Karpas-422 (cell line): ENCODE results near the gene DCAF7. TPM values are rescaled to one million over a fixed set of nuclear protein-coding genes. Genes with fewer than 3 reads are reported as not detected.

Experiments used
- DNase-seq: peaks from one replicate; pipeline ENCODE4 v3.0.0-alpha.2; 2015
- H2AFZ ChIP-seq: fragments of 200-600 bp; sonication (generic); 2 replicates; pipeline ENCODE4 v1.6.1; 2014; ENCODE audit warnings: antibody characterized with exemption, low read length, mixed read lengths
- H3K27ac ChIP-seq: fragments of 200-600 bp; sonication (generic); 2 replicates; pipeline ENCODE4 v1.5.1; 2014; ENCODE audit warnings: mild to moderate bottlenecking, low read length, moderate library complexity
- H3K27me3 ChIP-seq: fragments of 200-600 bp; sonication (generic); 2 replicates; pipeline ENCODE4 v1.6.1; 2014; ENCODE audit warnings: low read length, mixed read lengths
- H3K36me3 ChIP-seq: fragments of 200-600 bp; sonication (generic); 2 replicates; pipeline ENCODE4 v1.6.1; 2014; ENCODE audit warnings: low read length, mixed read lengths; ENCODE audit not compliant: insufficient read depth
- H3K4me1 ChIP-seq: fragments of 200-600 bp; sonication (generic); 2 replicates; pipeline ENCODE4 v1.6.1; 2014; ENCODE audit warnings: mild to moderate bottlenecking, low read length, mixed read lengths
- H3K4me2 ChIP-seq: fragments of 200-600 bp; sonication (generic); 2 replicates; pipeline ENCODE4 v1.6.1; 2014; ENCODE audit warnings: low read length, low read depth, mild to moderate bottlenecking; ENCODE audit not compliant: poor library complexity, severe bottlenecking
- H3K4me3 ChIP-seq: fragments of 200-600 bp; sonication (generic); 2 replicates; pipeline ENCODE4 v1.5.1; 2014; ENCODE audit warnings: mild to moderate bottlenecking, antibody characterized with exemption, low read length, mixed read lengths
- H3K79me2 ChIP-seq: fragments of 200-600 bp; sonication (generic); 2 replicates; pipeline ENCODE4 v1.6.1; 2014; ENCODE audit warnings: mild to moderate bottlenecking, low read length, mixed read lengths
- H3K9ac ChIP-seq: fragments of 200-600 bp; sonication (generic); 2 replicates; pipeline ENCODE4 v1.6.0; 2014; ENCODE audit warnings: low read length
- H3K9me2 ChIP-seq: fragments of 200-600 bp; sonication (generic), shearing (Covaris generic); replicated peaks from 2 replicates; pipeline ENCODE4 v1.6.0; 2014; ENCODE audit warnings: mild to moderate bottlenecking, low read length, moderate library complexity; ENCODE audit not compliant: insufficient read depth
- H3K9me3 ChIP-seq: fragments of 300-700, 200-600 bp; sonication (generic); 2 replicates; pipeline ENCODE4 v1.6.1; 2014; ENCODE audit warnings: low read length, mixed read lengths
- H4K20me1 ChIP-seq: fragments of 200-600 bp; sonication (generic); 2 replicates; pipeline ENCODE4 v1.6.1; 2014; ENCODE audit warnings: mild to moderate bottlenecking, antibody characterized with exemption, low read length, low read depth; ENCODE audit not compliant: insufficient read depth
- small RNA-seq: library from RNA; depleted of rRNA; stranded (forward); fragments of <200 nt; gene quantifications from one replicate; pipeline ENCODE3, GENCODE V24; 2014
- total RNA-seq: library from RNA; depleted of rRNA; stranded (reverse); fragments of >200 nt; shearing (Covaris generic); gene quantifications from 2 replicates; pipeline ENCODE4 v1.2.3, GENCODE V29; 2014; ENCODE audit warnings: low replicate concordance; rRNA removed

DCAF7 gene
- total RNA-seq, 1 experiment from 2014 or later, result 72.3 TPM

DNA sequence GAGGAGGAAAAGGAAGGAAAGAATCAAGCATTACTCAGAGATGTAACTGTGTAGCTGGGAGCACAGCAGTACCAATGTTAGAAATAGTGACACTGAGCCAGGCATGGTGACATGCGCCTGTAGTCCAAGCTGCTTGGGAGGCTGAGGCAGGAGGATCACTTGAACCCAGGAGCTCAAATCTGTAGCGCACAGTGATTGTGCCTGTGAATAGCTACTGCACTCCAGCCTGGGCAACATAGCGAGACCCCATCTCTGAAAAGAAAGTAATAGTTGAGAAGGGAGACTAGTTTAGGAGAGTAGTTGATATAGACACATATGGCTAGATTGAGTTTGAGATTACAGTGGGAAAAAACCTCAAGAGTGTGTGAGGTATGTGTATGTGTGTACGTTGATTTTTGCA is 89.8 kb downstream of the DCAF7 start:
- H2AFZ ChIP-seq, result no peak overlapping the region
- no peaks in the 10 kb centered on the region for H4K20me1 ChIP-seq
- no peak overlapping the region for H3K27ac ChIP-seq
- no peak overlapping the region for H3K9ac ChIP-seq
- no peak for DNase-seq
- H3K36me3 ChIP-seq, result peaks cover 5% of the 10 kb centered on the region; the same call in 1 of the 2 replicates
- no peaks in the 10 kb centered on the region for H3K79me2 ChIP-seq
- peaks cover 18% of the 10 kb centered on the region for H3K4me1 ChIP-seq
- no peak overlapping the region for H3K4me3 ChIP-seq
- no peak overlapping the region for H3K4me2 ChIP-seq
- no peaks in the 10 kb centered on the region for H3K27me3 ChIP-seq
- no peaks in the 10 kb centered on the region for H3K9me2 ChIP-seq
- H3K9me3 ChIP-seq, result no peaks in the 10 kb centered on the region

- H3K4me3 ChIP-seq, result no peak overlapping the region
- no peak for DNase-seq
- no peaks in the 10 kb centered on the region for H3K9me2 ChIP-seq
- H3K4me2 ChIP-seq, result no peak overlapping the region
- no peak overlapping the region for H2AFZ ChIP-seq
- H4K20me1 ChIP-seq, result no peaks in the 10 kb centered on the region
- no peak overlapping the region for H3K9ac ChIP-seq
- H3K27me3 ChIP-seq, result no peaks in the 10 kb centered on the region
- no peaks in the 10 kb centered on the region; the same call in 1 of the 2 replicates for H3K79me2 ChIP-seq
- peaks cover 24% of the 10 kb centered on the region for H3K4me1 ChIP-seq
- H3K27ac ChIP-seq, result no peak overlapping the region
- H3K36me3 ChIP-seq, result no peaks in the 10 kb centered on the region
- H3K9me3 ChIP-seq, result no peaks in the 10 kb centered on the region
Observed at GRCh38 chr17:63641692-63642448, 91.6 kb downstream of the DCAF7 start.

Small RNAs within 50 kb of the gene (small RNA-seq; reads per million reads assigned to genes)
- gene RNU6-288P, result not detected

Other genes with a start within 250 kb of the DCAF7 start
- 2.4 and 4.0 TPM in 2 replicates for gene CYB561, start 104.2 kb upstream of the DCAF7 start, total RNA-seq
- gene ACE, start 73.4 kb upstream of the DCAF7 start, total RNA-seq, result 6.7 and 13.9 TPM in 2 replicates
- gene KCNH6, start 27.1 kb upstream of the DCAF7 start, total RNA-seq, result not detected in 2 replicates
- gene TACO1, start 50.4 kb downstream of the DCAF7 start, total RNA-seq, result 10.7 and 17.9 TPM in 2 replicates
- gene MAP3K3, start 71.9 kb downstream of the DCAF7 start, total RNA-seq, result 17.8 and 43.4 TPM in 2 replicates
- 200 and 538 TPM in 2 replicates for gene LIMD2, start 149.6 kb downstream of the DCAF7 start, total RNA-seq
- 25.8 and 27.5 TPM in 2 replicates for gene STRADA, start 191.3 kb downstream of the DCAF7 start, total RNA-seq
- 28.0 and 35.9 TPM in 2 replicates for gene CCDC47, start 223.1 kb downstream of the DCAF7 start, total RNA-seq
- 76.5 and 77.6 TPM in 2 replicates for gene DDX42, start 223.7 kb downstream of the DCAF7 start, total RNA-seq